Neural crest cell (in vitro differentiated cells): ENCODE measurements around the gene PHF13. TPM values are rescaled to one million over a fixed set of nuclear protein-coding genes. Genes with fewer than 3 reads are reported as not detected.
A peak's percentile ranks its signal among the peaks of the same experiment; 100 is the strongest.

Experiments
- DNase-seq: peaks from one replicate; pipeline ENCODE4 v3.0.0; 2021; ENCODE audit warnings: low read depth, mixed read lengths, low spot score
- H3K27ac Mint-ChIP-seq: one replicate; pipeline ENCODE4 v1.8.0; 2021; ENCODE audit warnings: mild to moderate bottlenecking, mixed read lengths; ENCODE audit not compliant: unreplicated experiment
- H3K27me3 Mint-ChIP-seq: 2 replicates; pipeline ENCODE4 v1.8.0; 2021; ENCODE audit warnings: low read depth, mild to moderate bottlenecking, mixed read lengths
- H3K36me3 Mint-ChIP-seq: 2 replicates; pipeline ENCODE4 v1.8.0; 2021; ENCODE audit warnings: low read depth, mild to moderate bottlenecking, mixed read lengths
- H3K4me1 Mint-ChIP-seq: 2 replicates; pipeline ENCODE4 v1.8.0; 2021; ENCODE audit warnings: mixed read lengths
- H3K4me3 Mint-ChIP-seq: one replicate; pipeline ENCODE4 v1.8.0; 2021; ENCODE audit warnings: mild to moderate bottlenecking, mixed read lengths
- H3K9me3 Mint-ChIP-seq: 2 replicates; pipeline ENCODE4 v1.8.0; 2021; ENCODE audit warnings: mixed read lengths
- CTCF ChIP-seq: fragments of 200-600 bp; sonication (generic); conservative IDR thresholded peaks from 2 replicates; pipeline ENCODE4 v1.5.0; 2021; ENCODE audit warnings: antibody characterized with exemption, mild to moderate bottlenecking
- total RNA-seq: library from RNA; stranded (reverse); gene quantifications from 2 replicates; pipeline ENCODE4 v1.2.1, GENCODE V29; 2021

The PHF13 gene
- total RNA-seq, 1 donor from 2014 or later = 33.5 TPM

- no peaks in the 10 kb centered on the region for H3K36me3 Mint-ChIP-seq
- peaks cover 13% of the 10 kb centered on the region for H3K4me1 Mint-ChIP-seq
- no peak overlapping the region for H3K27ac Mint-ChIP-seq
- H3K9me3 Mint-ChIP-seq = no peaks in the 10 kb centered on the region
- no peak overlapping the region for H3K4me3 Mint-ChIP-seq
- H3K27me3 Mint-ChIP-seq = no peaks in the 10 kb centered on the region
- no peak for DNase-seq
- no peak for TF ChIP-seq CTCF
Measured at GRCh38 chr1:6585081-6585722, 28.3 kb upstream of the PHF13 start.

GRCh38 chr1:6585841-6586240 lies 27.7 kb upstream of the PHF13 start:
- H3K27ac Mint-ChIP-seq = no peak overlapping the region
- peaks cover 8% of the 10 kb centered on the region for H3K4me1 Mint-ChIP-seq
- no peak overlapping the region for H3K4me3 Mint-ChIP-seq
- no peaks in the 10 kb centered on the region for H3K36me3 Mint-ChIP-seq
- DNase-seq = no peak
- H3K27me3 Mint-ChIP-seq = no peaks in the 10 kb centered on the region
- TF ChIP-seq CTCF = no peak
- H3K9me3 Mint-ChIP-seq = no peaks in the 10 kb centered on the region

- no peaks in the 10 kb centered on the region for H3K9me3 Mint-ChIP-seq
- no peak overlapping the region for H3K4me3 Mint-ChIP-seq
- TF ChIP-seq CTCF = no peak
- H3K4me1 Mint-ChIP-seq = peaks cover 7% of the 10 kb centered on the region
- no peak for DNase-seq
- H3K27me3 Mint-ChIP-seq = no peaks in the 10 kb centered on the region
- H3K36me3 Mint-ChIP-seq = no peaks in the 10 kb centered on the region
- H3K27ac Mint-ChIP-seq = no peak overlapping the region
Measured at GRCh38 chr1:6586404-6586816, 27.1 kb upstream of the PHF13 start.

GRCh38 chr1:6587261-6588005 lies 26.1 kb upstream of the PHF13 start:
- no peak for DNase-seq
- H3K4me1 Mint-ChIP-seq = peaks cover under 1% of the 10 kb centered on the region
- H3K27ac Mint-ChIP-seq = no peak overlapping the region
- H3K4me3 Mint-ChIP-seq = no peak overlapping the region
- no peaks in the 10 kb centered on the region for H3K27me3 Mint-ChIP-seq
- TF ChIP-seq CTCF = no peak
- no peaks in the 10 kb centered on the region for H3K9me3 Mint-ChIP-seq
- no peaks in the 10 kb centered on the region for H3K36me3 Mint-ChIP-seq

- H3K4me1 Mint-ChIP-seq = no peaks in the 10 kb centered on the region
- no peaks in the 10 kb centered on the region for H3K36me3 Mint-ChIP-seq
- H3K27ac Mint-ChIP-seq = no peak overlapping the region
- no peaks in the 10 kb centered on the region for H3K9me3 Mint-ChIP-seq
- no peaks in the 10 kb centered on the region for H3K27me3 Mint-ChIP-seq
- peak overlapping the region; percentile 19 for H3K4me3 Mint-ChIP-seq
- no peak for TF ChIP-seq CTCF
- DNase-seq = no peak
Measured at GRCh38 chr1:6588128-6588892, 25.2 kb upstream of the PHF13 start.
